Adrenal gland (tissue), 12 donors: ENCODE measurements around the gene PRELID2. TPM values are rescaled to one million over a fixed set of nuclear protein-coding genes. Genes with fewer than 3 reads are reported as not detected.

Source experiments
- DNase-seq, 7 donors: peaks; one replicate each; pipeline ENCODE4 v3.0.0-alpha.2; 2019 to 2020
- H3K27ac ChIP-seq, 5 donors: fragments of 200-600 bp; sonication (generic) in 4 of 5; 1 replicate in 3 of 5; 2 replicates in 2 of 5; pipeline versions ENCODE4 v1.5.1 to v1.8.0; 2016 to 2020; ENCODE audit warnings: mild to moderate bottlenecking in 1 of 5
- H3K27me3 ChIP-seq: fragments of 200-600 bp; 2 replicates; pipeline ENCODE4 v1.8.0; 2021
- H3K36me3 ChIP-seq, 2 donors: fragments of 200-600 bp; replicated peaks in 1 of 2; 1 replicate in 1 of 2; 2 replicates in 1 of 2; pipeline versions ENCODE4 v1.5.1 to v1.8.0; 2018 to 2022
- H3K4me1 ChIP-seq, 2 donors: fragments of 200-600 bp; replicated peaks in 1 of 2; 1 replicate in 1 of 2; 2 replicates in 1 of 2; pipeline versions ENCODE4 v1.5.1 to v1.8.0; 2018 to 2021
- H3K4me3 ChIP-seq, 4 donors: fragments of 200-600 bp; sonication (generic) in 3 of 4; one replicate each; pipeline ENCODE4 v1.5.1; 2016 to 2018
- H3K9me3 ChIP-seq, 3 donors: fragments of 200-600 bp; sonication (generic) in 1 of 3; replicated peaks in 1 of 3; 1 replicate in 2 of 3; 2 replicates in 1 of 3; pipeline versions ENCODE4 v1.5.1 to v1.8.0; 2016 to 2021
- CTCF ChIP-seq, 6 experiments: fragments of 450-650 bp in 4 of 6; fragments of 200-600 bp in 2 of 6; sonication (generic) in 1 of 6; IDR thresholded peaks; 1 replicate in 5 of 6; 2 replicates in 1 of 6; pipeline versions ENCODE4 v1.5.1 to v1.8.0; 2016 to 2021; ENCODE audit warnings: antibody characterized with exemption in 6 of 6, mild to moderate bottlenecking in 2 of 6, moderate library complexity in 1 of 6
- POLR2A ChIP-seq, 2 donors: fragments of 450-650 bp; IDR thresholded peaks; one replicate each; pipeline ENCODE4 v1.6.1; 2017; ENCODE audit warnings: antibody characterized with exemption in 2 of 2, mild to moderate bottlenecking in 2 of 2, moderate library complexity in 1 of 2
- WGBS, 4 donors: extraction: QIAGEN DNeasy Blood & Tissue Kit in 2 of 4; methylation state at CpG; one replicate each; pipeline versions ENCODE4 v1.1.5 to v1.1.7; 2013 to 2017; 5-methylcytosine and 5-hydroxymethylcytosine counted together
- intact Hi-C, 2 donors: fragments of 100-400 bp; cut with DNase I; formaldehyde crosslinking; loops; one replicate each; pipeline versions ENCODE4 v1.14.1 to v1.15.0; 2022 to 2023
- polyA plus RNA-seq, 3 donors: library from polyadenylated mRNA; stranded (reverse); fragments of 200-250 nt in 2 of 3; fragments of 350-450 nt in 1 of 3; fragmentation: Illumina TruSeq in 1 of 3; extraction: RNeasy Lipid Tissue Mini Kit (QIAGEN cat#74804) in 1 of 3; gene quantifications; one replicate each; pipeline ENCODE4 v1.2.3, GENCODE V29; 2013 to 2014
- total RNA-seq, 9 donors: library from RNA; depleted of rRNA in 4 of 9; stranded (reverse); fragments of >200 nt in 4 of 9; fragments of 120-200 nt in 1 of 9; fragmentation: NEBNext Ultra II Directional in 1 of 9; extraction: Animal tissue kit (Norgen Biotek cat#: 25700) in 1 of 9; gene quantifications; one replicate each; pipeline versions ENCODE4 v1.1.0 to v1.2.4, GENCODE V29; 2013 to 2023
- donor health status: healthy with polysubstance abuse.
- donor health status: Bipolar disorder and iron deficiency.
- donor health status: DM: yes; HTN: yes; CAD: no.
- donor health status: DM: no; HTN: no; CAD: no.
- donor health status: DM: no; HTN: no; CAD: no.
- donor health status: DM: yes; HTN: yes; CAD: no.

The PRELID2 gene
- total and polyA plus RNA-seq, 12 donors = 2.5 to 42.2 (median 5.0) TPM

GRCh38 chr5:145762833-145763232, 72.3 kb downstream of the PRELID2 start:
- Histone ChIP-seq H3K27me3 (no peaks in the 10 kb centered on the region), H3K4me1 (no peaks in the 10 kb centered on the region), H3K27ac (no peak overlapping the region), H3K36me3 (no peaks in the 10 kb centered on the region), H3K4me3 (no peak overlapping the region), H3K9me3 (no peaks in the 10 kb centered on the region)
- DNase-seq = no peak
- WGBS, 4 donors = 93 to 100% (median 97%) methylated on average over 1 of the region's 1 CpG
- intact Hi-C loops = no loop called here
- TF ChIP-seq POLR2A (IDR thresholded peaks at IDR 0.05) (no peak), CTCF (IDR thresholded peaks at IDR 0.05) (no peak)

- Histone ChIP-seq H3K27ac (no peak overlapping the region), H3K4me1 (no peaks in the 10 kb centered on the region), H3K27me3 (no peaks in the 10 kb centered on the region), H3K4me3 (no peak overlapping the region), H3K9me3 (no peaks in the 10 kb centered on the region), H3K36me3 (no peaks in the 10 kb centered on the region)
- 86 to 93% (median 89%) methylated on average over 4 of the region's 4 CpGs for WGBS, 4 donors
- no peak for DNase-seq
- intact Hi-C loops = no loop called here
- no peak for TF ChIP-seq POLR2A (IDR thresholded peaks at IDR 0.05)
- no peak for TF ChIP-seq CTCF (IDR thresholded peaks at IDR 0.05)
Measured at GRCh38 chr5:145761254-145761653, 73.9 kb downstream of the PRELID2 start.

GRCh38 chr5:145760660-145761059, 74.5 kb downstream of the PRELID2 start:
- 88 to 100% (median 93%) methylated on average over 1 of the region's 1 CpG for WGBS, 4 donors
- no peak overlapping the region for H3K4me3 ChIP-seq

GRCh38 chr5:145752947-145753346, 82.2 kb downstream of the PRELID2 start:
- intact Hi-C loops = no loop called here
- Histone ChIP-seq H3K4me3 (no peak overlapping the region), H3K36me3 (no peaks in the 10 kb centered on the region), H3K27me3 (no peaks in the 10 kb centered on the region), H3K9me3 (no peaks in the 10 kb centered on the region), H3K27ac (no peak overlapping the region), H3K4me1 (no peaks in the 10 kb centered on the region)
- DNase-seq = no peak
- TF ChIP-seq POLR2A (IDR thresholded peaks at IDR 0.05) = no peak
- no peak for TF ChIP-seq CTCF (IDR thresholded peaks at IDR 0.05)
- WGBS, 4 donors = 45 to 67% (median 61%) methylated on average over 5 of the region's 5 CpGs

More at GRCh38 chr5:145760660-145761059, 74.5 kb downstream of the PRELID2 start:
- Histone ChIP-seq H3K27me3 (no peaks in the 10 kb centered on the region), H3K9me3 (no peaks in the 10 kb centered on the region), H3K4me1 (no peaks in the 10 kb centered on the region), H3K27ac (no peak overlapping the region), H3K36me3 (no peaks in the 10 kb centered on the region)
- no peak for DNase-seq
- TF ChIP-seq CTCF (IDR thresholded peaks at IDR 0.05) (no peak), POLR2A (IDR thresholded peaks at IDR 0.05) (no peak)
- intact Hi-C loops = no loop called here
